HepG2 (cell line): ENCODE measurements around the gene NELFB. TPM values are rescaled to one million over a fixed set of nuclear protein-coding genes. Genes with fewer than 3 reads are reported as not detected.

ENCODE experiments used
- ATAC-seq: fragments of 200-7000 bp; cut with Tn5 transposase; 3 replicates; pipeline ENCODE4 v1.9.1; 2020; ENCODE audit warnings: mild to moderate bottlenecking, moderate library complexity
- BruUV-seq: library from RNA; stranded (reverse); fragments of 400-500 nt; replicated peaks from 2 replicates; lab custom pipeline; 2021; lab: Mats Ljungman, UMichigan
- CTCF ChIA-PET: fragments of 300-600 bp; formaldehyde crosslinking; extraction: SDS; loops from one replicate; lab custom pipeline; 2021; ENCODE audit warnings: low total read pairs, inconsistent platforms, low intra/inter-chr PET ratio; lab: Yijun Ruan, JAX
- POLR2A ChIA-PET: fragments of 350-600 bp; sonication (Branson Sonifier 250); formaldehyde crosslinking; loops from one replicate; lab custom pipeline; 2020; ENCODE audit warnings: antibody characterized with exemption, inconsistent platforms; lab: Yijun Ruan, JAX
- DNase-seq: peaks from one replicate; pipeline ENCODE4 v3.0.0-alpha.2; 2015; ENCODE audit warnings: low spot score
- FAIRE-seq: peaks from 3 replicates; lab custom pipeline; 2011; peaks lifted over from hg19 to GRCh38; lab: Jason Lieb, UNC
- H2AFZ ChIP-seq: one replicate; pipeline ENCODE4 v1.6.1; 2011; ENCODE audit warnings: low read length, inconsistent platforms
- H3K27ac ChIP-seq: fragments of 300-600 bp; 3 replicates; pipeline ENCODE4 v1.8.0; 2011; ENCODE audit warnings: mixed run types, mild to moderate bottlenecking, mixed read lengths, low read length, inconsistent platforms; ENCODE audit not compliant: insufficient read depth; ENCODE audit errors: extremely low read length
- H3K27me3 ChIP-seq, 2 experiments: fragments of 200-600 bp in 1 of 2; 2 replicates in 1 of 2; 3 replicates in 1 of 2; pipeline versions ENCODE4 v1.6.0 to v1.8.0; 2011; ENCODE audit warnings: low read length in 2 of 2, mild to moderate bottlenecking in 2 of 2, moderate library complexity in 2 of 2, inconsistent platforms in 1 of 2; ENCODE audit not compliant: insufficient read depth in 2 of 2, control insufficient read depth in 1 of 2
- H3K36me3 ChIP-seq, 2 experiments: fragments of 200-600 bp in 1 of 2; replicated peaks in 1 of 2; 2 replicates in 1 of 2; 3 replicates in 1 of 2; pipeline versions ENCODE4 v1.5.1 to v1.8.0; 2011; ENCODE audit warnings: low read length in 2 of 2, inconsistent platforms in 1 of 2; ENCODE audit not compliant: insufficient read depth in 2 of 2, control insufficient read depth in 1 of 2
- H3K4me1 ChIP-seq: 2 replicates; pipeline ENCODE4 v1.5.1; 2012; ENCODE audit warnings: low read length, inconsistent platforms; ENCODE audit not compliant: insufficient read depth
- H3K4me2 ChIP-seq: 2 replicates; pipeline ENCODE4 v1.6.0; 2011; ENCODE audit warnings: low read depth, low read length, inconsistent platforms
- H3K4me3 ChIP-seq, 3 experiments: fragments of 200-600 bp in 1 of 3; sonication (generic), shearing (Covaris generic) in 1 of 3; replicated peaks in 1 of 3; 2 replicates each; pipeline ENCODE4 v1.5.1; 2011 to 2016; ENCODE audit warnings: low read length in 3 of 3, inconsistent platforms in 2 of 3, low read depth in 2 of 3, mild to moderate bottlenecking in 2 of 3, control low read depth in 1 of 3, mixed read lengths in 1 of 3; ENCODE audit not compliant: insufficient read depth in 1 of 3
- H3K79me2 ChIP-seq: one replicate; pipeline ENCODE4 v1.6.1; 2011; ENCODE audit warnings: low read length, inconsistent platforms; ENCODE audit not compliant: insufficient read depth
- H3K9ac ChIP-seq: 2 replicates; pipeline ENCODE4 v1.6.0; 2011; ENCODE audit warnings: mild to moderate bottlenecking, low read depth, low read length, inconsistent platforms; ENCODE audit not compliant: insufficient read depth
- H3K9me3 ChIP-seq: 2 replicates; pipeline ENCODE4 v1.5.1; 2012; ENCODE audit warnings: mild to moderate bottlenecking, low read length
- H4K20me1 ChIP-seq: 2 replicates; pipeline ENCODE4 v1.6.0; 2011; ENCODE audit warnings: inconsistent platforms, mild to moderate bottlenecking, low read length, moderate library complexity; ENCODE audit not compliant: insufficient read depth
- CHD2 ChIP-seq: IDR thresholded peaks from 2 replicates; pipeline ENCODE4 v1.6.1; 2011; ENCODE audit warnings: low read depth, low read length, improper control_type of control experiment
- DBP ChIP-seq: sonication (generic); formaldehyde crosslinking; IDR thresholded peaks from 2 replicates; pipeline ENCODE4 v1.4.0; 2020; ENCODE audit warnings: missing genetic modification reagents; ENCODE audit errors: not compliant biosample characterization
- MAFK ChIP-seq, 2 experiments: IDR thresholded peaks in 1 of 2; conservative IDR thresholded peaks in 1 of 2; 2 replicates each; pipeline ENCODE4 v1.6.1; 2011; ENCODE audit warnings: improper control_type of control experiment in 2 of 2, low read length in 2 of 2
- MATR3 ChIP-seq: sonication (generic); formaldehyde crosslinking; IDR thresholded peaks from 2 replicates; pipeline ENCODE4 v1.4.0; 2020; ENCODE audit warnings: missing genetic modification reagents
- MED13 ChIP-seq: sonication (generic); formaldehyde crosslinking; IDR thresholded peaks from 2 replicates; pipeline ENCODE4 v1.5.0; 2020; ENCODE audit warnings: missing genetic modification reagents
- MYNN ChIP-seq: sonication (generic); formaldehyde crosslinking; IDR thresholded peaks from 2 replicates; pipeline ENCODE4 v1.4.0; 2020; ENCODE audit warnings: mild to moderate bottlenecking, low read depth, missing genetic modification reagents
- NCOA5 ChIP-seq: sonication (generic); formaldehyde crosslinking; IDR thresholded peaks from 2 replicates; pipeline ENCODE4 v1.4.0; 2020; ENCODE audit warnings: missing genetic modification reagents
- NFRKB ChIP-seq: fragments of 450-650 bp; IDR thresholded peaks from 2 replicates; pipeline ENCODE4 v1.6.1; 2017
- NR3C1 ChIP-seq: sonication (generic); formaldehyde crosslinking; IDR thresholded peaks from 2 replicates; pipeline ENCODE4 v1.4.0; 2020; ENCODE audit warnings: missing genetic modification reagents
- PAWR ChIP-seq: sonication (generic); formaldehyde crosslinking; IDR thresholded peaks from 2 replicates; pipeline ENCODE4 v1.4.0; 2020; ENCODE audit warnings: missing genetic modification reagents, mild to moderate bottlenecking, borderline replicate concordance
- SALL1 ChIP-seq: sonication (generic); formaldehyde crosslinking; IDR thresholded peaks from 2 replicates; pipeline ENCODE4 v1.8.0; 2022; ENCODE audit warnings: mild to moderate bottlenecking, missing genetic modification reagents
- SCMH1 ChIP-seq: sonication (generic); formaldehyde crosslinking; IDR thresholded peaks from 2 replicates; pipeline ENCODE4 v1.9.0; 2021; ENCODE audit warnings: missing genetic modification reagents, mild to moderate bottlenecking, borderline replicate concordance
- SKI ChIP-seq: fragments of 450-650 bp; IDR thresholded peaks from one replicate; pipeline ENCODE4 v1.6.1; 2018; ENCODE audit warnings: mild to moderate bottlenecking; ENCODE audit not compliant: partially characterized antibody
- SNRNP70 ChIP-seq: fragments of 200-400 bp; formaldehyde crosslinking; IDR thresholded peaks from 2 replicates; pipeline ENCODE4 v1.6.1; 2017; ENCODE audit warnings: mild to moderate bottlenecking, low read depth, low read length, moderate library complexity
- SP140L ChIP-seq: sonication (generic); formaldehyde crosslinking; IDR thresholded peaks from 2 replicates; pipeline ENCODE4 v1.4.0; 2020; ENCODE audit warnings: missing genetic modification reagents, borderline replicate concordance
- SP4 ChIP-seq: sonication (generic); formaldehyde crosslinking; IDR thresholded peaks from 2 replicates; pipeline ENCODE4 v1.8.1; 2023; ENCODE audit warnings: mild to moderate bottlenecking, missing genetic modification reagents
- THRA ChIP-seq: sonication (generic); formaldehyde crosslinking; IDR thresholded peaks from 2 replicates; pipeline ENCODE4 v1.4.0; 2020; ENCODE audit warnings: missing genetic modification reagents, borderline replicate concordance
- XRCC5 ChIP-seq: fragments of 200-400 bp; formaldehyde crosslinking; optimal IDR thresholded peaks from 2 replicates; pipeline ENCODE3; 2017; ENCODE audit warnings: mild to moderate bottlenecking, low read length
- YEATS2 ChIP-seq: sonication (generic); formaldehyde crosslinking; IDR thresholded peaks from 2 replicates; pipeline ENCODE4 v1.4.0; 2020; ENCODE audit warnings: missing genetic modification reagents, borderline replicate concordance
- ZFP36 ChIP-seq: fragments of 150-350 bp; IDR thresholded peaks from 2 replicates; pipeline ENCODE4 v1.6.1; 2018; ENCODE audit warnings: borderline replicate concordance, low read length, low read depth; ENCODE audit not compliant: partially characterized antibody
- ZFX ChIP-seq: sonication (generic); formaldehyde crosslinking; IDR thresholded peaks from 2 replicates; pipeline ENCODE4 v1.4.0; 2020; ENCODE audit warnings: mild to moderate bottlenecking, low read depth, missing genetic modification reagents, moderate library complexity
- ZMYM2 ChIP-seq: sonication (generic); formaldehyde crosslinking; IDR thresholded peaks from 2 replicates; pipeline ENCODE4 v1.8.0; 2022; ENCODE audit warnings: mild to moderate bottlenecking, missing genetic modification reagents
- ZNF230 ChIP-seq: sonication (generic); formaldehyde crosslinking; IDR thresholded peaks from 2 replicates; pipeline ENCODE4 v1.4.0; 2020; ENCODE audit warnings: mild to moderate bottlenecking, missing genetic modification reagents
- ZNF383 ChIP-seq: sonication (generic); formaldehyde crosslinking; IDR thresholded peaks from 2 replicates; pipeline ENCODE4 v1.4.0; 2020; ENCODE audit warnings: missing genetic modification reagents, mild to moderate bottlenecking, borderline replicate concordance
- ZNF567 ChIP-seq: sonication (generic); formaldehyde crosslinking; IDR thresholded peaks from 2 replicates; pipeline ENCODE4 v1.8.1; 2023; ENCODE audit warnings: mild to moderate bottlenecking, missing genetic modification reagents, borderline replicate concordance
- WGBS: methylation state at CpG from one replicate; pipeline ENCODE4 v1.1.6; 2017; ENCODE audit warnings: low lambda C conversion rate; 5-methylcytosine and 5-hydroxymethylcytosine counted together
- in situ Hi-C: cut with HindIII; loops from 2 replicates; pipeline ENCODE4 v1.10.0; 2017; ENCODE audit warnings: low pct_unique_long_range_greater_than_20kb; ENCODE audit not compliant: extremely low pct_ligation_motif_present
- intact Hi-C: fragments of 100-400 bp; cut with micrococcal nuclease; formaldehyde crosslinking; loops from one replicate; pipeline ENCODE4 v1.10.0; 2022; ENCODE audit not compliant: unreplicated experiment
- polyA plus RNA-seq, 8 experiments: library from polyadenylated mRNA; depleted of rRNA in 3 of 8; stranded (reverse) in 7 of 8; unstranded in 1 of 8; fragments of >200 nt; fragmentation: Illumina TruSeq in 4 of 8; extraction: Trizol in 4 of 8; gene quantifications; 2 replicates each; pipeline versions ENCODE4 v1.2.1 to v1.2.3, GENCODE V29; 2011 to 2016; ENCODE audit warnings: low read depth in 4 of 8, missing spikeins in 1 of 8, mixed read lengths in 1 of 8; ENCODE audit not compliant: insufficient read depth in 1 of 8
- total RNA-seq, 5 experiments: library from RNA; depleted of rRNA; stranded (reverse); fragments of >200 nt; fragmentation: Illumina TruSeq; extraction: Trizol; gene quantifications; 2 replicates each; pipeline ENCODE4 v1.2.3, GENCODE V29; 2016; ENCODE audit warnings: low read depth in 1 of 5

NELFB gene
- total and polyA plus RNA-seq, 2 of the 13 experiments (the other 11 are each of a cell fraction or from before 2014, with no cell fraction given), result 26.5 to 45.8 TPM

GRCh38 chr9:137241490-137242268 lies 13.4 kb upstream of the NELFB start:
- Histone ChIP-seq H3K36me3 (peaks cover 4 to 19% of the 10 kb centered on the region in 2 experiments; a peak in 4 of 5 replicates), H3K79me2 (peaks cover 36% of the 10 kb centered on the region)
- peak; percentile 54 for DNase-seq
- TF ChIP-seq NCOA5 (CRISPR knock-in tag) (no peak), SALL1 (CRISPR knock-in tag) (peak; percentile 55), MYNN (CRISPR knock-in tag) (no peak), ZMYM2 (CRISPR knock-in tag) (peak; percentile 34; the same call in 1 of the 2 replicates), CHD2 (no peak), THRA (CRISPR knock-in tag) (peak; percentile 49; the same call in 1 of the 2 replicates), SNRNP70 (no peak), ZFP36 (no peak), PAWR (no peak), XRCC5 (peak; percentile 43), NFRKB (no peak), YEATS2 (CRISPR knock-in tag) (no peak), ZNF383 (no peak), NR3C1 (CRISPR knock-in tag) (no peak), ZFX (CRISPR knock-in tag) (no peak), SKI (peak; percentile 62), DBP (CRISPR knock-in tag) (no peak), ZNF230 (no peak), SP4 (CRISPR knock-in tag) (no peak), ZNF567 (CRISPR knock-in tag) (no peak), SCMH1 (CRISPR knock-in tag) (no peak), MATR3 (CRISPR knock-in tag) (no peak), MED13 (no peak), SP140L (CRISPR knock-in tag) (no peak), MAFK (conservative IDR thresholded peaks at IDR 0.05 in 1 of 2, IDR thresholded peaks at IDR 0.05 in 1 of 2; ENCODE audit: low read length in 2 of 2) (no peak)

More at GRCh38 chr9:137241490-137242268, 13.4 kb upstream of the NELFB start:
- intact Hi-C loops, result no loop called here
- ATAC-seq (peak; percentile 14), FAIRE-seq (no peak)
- BruUV-seq, result no TSS peak
- H3K27ac ChIP-seq, result peak overlapping the region; percentile 91
- no CpG with 5 or more reads among the region's 83 CpGs for WGBS
- peaks cover 0 to under 1% of the 10 kb centered on the region in 2 experiments; a peak in 1 of 5 replicates for H3K27me3 ChIP-seq
- peaks cover 27% of the 10 kb centered on the region for H4K20me1 ChIP-seq
- no peak overlapping the region for H2AFZ ChIP-seq
- no peaks in the 10 kb centered on the region for H3K9me3 ChIP-seq
- peak overlapping the region; percentile 89 to 94 (median 94) for H3K4me3 ChIP-seq
- in situ Hi-C loops, result no loop called here
- H3K9ac ChIP-seq, result peak overlapping the region; percentile 92
- POLR2A ChIA-PET, result interaction anchor here (0.9 to 7.7 kb wide), 36 partner anchors 12 to 339 kb away, joined by 3 to 317 read pairs (median 6); partner anchors contain the start of genes ENTPD8, MAN1B1, NELFB and RNF208
- CTCF ChIA-PET, result no interaction called here
- peak overlapping the region; percentile 99 for H3K4me2 ChIP-seq
- H3K4me1 ChIP-seq, result peaks cover 64% of the 10 kb centered on the region
